ENCODE results near the gene SNAP91. TPM values are rescaled to one million over a fixed set of nuclear protein-coding genes. Genes with fewer than 3 reads are reported as not detected.
"Not testable (repeated sequence)": the region's sequence is repeated elsewhere in the genome, so short reads cannot be mapped to it uniquely, and the experiment has no call there.

The SNAP91 gene
- total and polyA plus RNA-seq, 5 donors from 2014 or later: not detected

DNA sequence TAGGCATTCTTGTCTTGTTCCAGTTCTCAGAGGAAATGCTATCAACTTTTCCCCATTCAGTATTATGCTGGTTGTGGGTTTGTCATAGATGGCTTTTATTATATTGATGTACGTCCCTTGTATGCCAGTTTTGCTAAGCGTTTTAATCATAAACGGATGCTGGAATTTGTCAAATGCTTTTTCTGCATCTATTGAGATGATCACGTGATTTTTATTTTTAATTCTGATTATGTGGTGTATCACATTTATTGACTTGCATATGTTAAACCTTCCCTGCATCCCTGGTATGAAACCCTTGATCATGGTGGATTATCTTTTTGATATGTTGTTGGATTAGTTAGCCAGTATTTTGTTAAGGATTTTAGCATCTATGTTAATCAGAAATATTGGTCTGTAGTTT is 79.0 kb downstream of the SNAP91 start:
- not testable (repeated sequence) for H3K9me3 ChIP-seq (ENCODE audit: control insufficient read depth in 2 of 2, low read length in 2 of 2); H3K4me3 ChIP-seq (ENCODE audit: low read depth, low read length); H3K27ac Mint-ChIP-seq; H3K27ac ChIP-seq (ENCODE audit: insufficient read depth, low read length, poor library complexity, severe bottlenecking); H3K27me3 ChIP-seq (ENCODE audit: control insufficient read depth, insufficient read depth, low read length); H3K4me3 Mint-ChIP-seq; H3K27me3 Mint-ChIP-seq; H3K36me3 ChIP-seq (ENCODE audit: control insufficient read depth, insufficient read depth, low read length); H3K36me3 Mint-ChIP-seq; H3K4me1 ChIP-seq (ENCODE audit: control insufficient read depth, insufficient read depth, low read length, poor library complexity, severe bottlenecking); DNase-seq; H3K4me1 Mint-ChIP-seq; ATAC-seq (ENCODE audit: low read depth in 2 of 2)
- peaks cover 2 to 12% (median 5%) of the 10 kb centered on the region in 7 donors for H3K9me3 Mint-ChIP-seq

DNA sequence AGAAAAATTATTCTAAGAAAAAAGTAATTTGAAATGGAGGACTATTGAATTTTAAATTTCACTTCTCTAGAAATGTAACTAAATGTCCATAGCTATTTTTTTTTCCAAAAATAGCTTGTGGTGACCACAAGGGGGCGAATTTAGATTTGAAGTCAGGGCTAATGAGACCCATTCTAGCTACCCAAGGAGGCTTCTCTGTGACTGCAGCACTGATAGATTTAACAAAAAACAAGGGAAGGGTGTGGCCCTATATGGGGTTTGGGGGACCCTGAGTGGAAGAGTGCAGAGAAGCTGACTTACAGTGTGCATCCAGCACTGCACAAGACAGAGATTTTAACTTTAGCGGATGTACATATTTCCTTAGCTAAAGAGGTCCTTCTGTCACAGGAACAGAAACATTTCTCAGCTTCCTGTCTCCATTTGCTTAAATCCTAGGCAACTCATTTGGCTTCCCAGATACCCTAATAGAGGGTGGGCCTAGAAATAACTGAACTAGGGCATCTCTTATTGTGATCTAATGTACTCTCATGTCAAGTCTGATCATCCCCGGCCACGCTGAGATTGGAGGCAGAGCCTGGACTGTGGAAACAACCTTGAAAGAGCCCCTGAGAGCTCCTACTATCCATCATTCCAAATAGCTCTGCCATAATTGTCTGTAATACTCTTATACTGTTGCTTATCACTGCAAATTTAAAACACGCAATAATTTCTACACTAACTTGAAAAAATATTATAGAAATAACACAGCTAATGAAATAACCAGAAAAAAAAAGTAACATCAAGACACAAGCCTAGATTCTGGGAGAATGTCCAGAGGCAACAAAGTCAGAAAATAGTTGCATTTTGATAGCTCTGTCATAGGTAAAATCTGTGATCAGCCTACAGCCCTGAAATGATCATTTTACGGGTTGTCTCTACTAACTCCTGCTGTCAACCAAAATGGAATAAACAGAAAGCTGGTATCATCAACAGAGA is 93.6 kb downstream of the SNAP91 start:
- Mint-ChIP-seq H3K9me3 (peaks cover 0 to 2% (median 0%) of the 10 kb centered on the region in 7 donors), H3K4me1 (no peaks in the 10 kb centered on the region), H3K27me3 (no peaks in the 10 kb centered on the region), H3K4me3 (no peak overlapping the region), H3K36me3 (no peaks in the 10 kb centered on the region), H3K27ac (no peak overlapping the region)
- no peak overlapping the region for H3K4me3 ChIP-seq (ENCODE audit: low read depth, low read length)
- H3K9me3 ChIP-seq (ENCODE audit: control insufficient read depth in 2 of 2, low read length in 2 of 2): no peaks in the 10 kb centered on the region
- H3K27ac ChIP-seq (ENCODE audit: insufficient read depth, low read length, poor library complexity, severe bottlenecking): no peak overlapping the region
- ATAC-seq (ENCODE audit: low read depth in 2 of 2) (no peak), DNase-seq (peak in 1 of 3 donors; percentile 32)
- H3K27me3 ChIP-seq (ENCODE audit: control insufficient read depth, insufficient read depth, low read length): no peaks in the 10 kb centered on the region
- H3K4me1 ChIP-seq (ENCODE audit: control insufficient read depth, insufficient read depth, low read length, poor library complexity, severe bottlenecking): no peaks in the 10 kb centered on the region
- no peaks in the 10 kb centered on the region for H3K36me3 ChIP-seq (ENCODE audit: control insufficient read depth, insufficient read depth, low read length)

DNA sequence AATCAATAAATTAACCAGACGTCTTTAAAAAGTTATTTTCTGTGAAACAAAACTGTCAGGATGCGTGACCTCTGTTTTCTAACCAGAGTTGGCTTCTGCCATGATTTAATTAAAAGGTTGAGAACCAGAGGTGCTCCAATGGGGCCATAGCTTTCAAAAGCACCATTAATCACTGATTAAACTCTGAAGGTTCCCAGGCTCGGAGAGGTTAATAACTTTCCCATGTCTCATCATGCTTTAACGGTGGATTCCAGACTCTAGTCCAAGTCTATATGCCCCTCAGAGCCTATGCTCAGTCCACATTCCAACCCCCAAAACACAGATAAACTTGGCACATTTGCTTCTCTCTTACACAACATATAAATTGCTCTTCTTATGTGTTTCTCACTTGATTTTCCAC is 95.5 kb downstream of the SNAP91 start:
- no peak for DNase-seq
- H3K36me3 ChIP-seq (ENCODE audit: control insufficient read depth, insufficient read depth, low read length): no peaks in the 10 kb centered on the region
- peaks cover 0 to 2% (median 0%) of the 10 kb centered on the region in 7 donors for H3K9me3 Mint-ChIP-seq
- no peak overlapping the region for H3K27ac ChIP-seq (ENCODE audit: insufficient read depth, low read length, poor library complexity, severe bottlenecking)
- no peaks in the 10 kb centered on the region for H3K27me3 ChIP-seq (ENCODE audit: control insufficient read depth, insufficient read depth, low read length)
- no peak overlapping the region for H3K27ac Mint-ChIP-seq
- H3K4me3 ChIP-seq (ENCODE audit: low read depth, low read length): no peak overlapping the region
- no peaks in the 10 kb centered on the region for H3K27me3 Mint-ChIP-seq
- no peaks in the 10 kb centered on the region for H3K9me3 ChIP-seq (ENCODE audit: control insufficient read depth in 2 of 2, low read length in 2 of 2)
- no peaks in the 10 kb centered on the region for H3K4me1 ChIP-seq (ENCODE audit: control insufficient read depth, insufficient read depth, low read length, poor library complexity, severe bottlenecking)
- no peak overlapping the region for H3K4me3 Mint-ChIP-seq
- H3K36me3 Mint-ChIP-seq: no peaks in the 10 kb centered on the region
- H3K4me1 Mint-ChIP-seq: no peaks in the 10 kb centered on the region
- ATAC-seq (ENCODE audit: low read depth in 2 of 2): no peak

DNA sequence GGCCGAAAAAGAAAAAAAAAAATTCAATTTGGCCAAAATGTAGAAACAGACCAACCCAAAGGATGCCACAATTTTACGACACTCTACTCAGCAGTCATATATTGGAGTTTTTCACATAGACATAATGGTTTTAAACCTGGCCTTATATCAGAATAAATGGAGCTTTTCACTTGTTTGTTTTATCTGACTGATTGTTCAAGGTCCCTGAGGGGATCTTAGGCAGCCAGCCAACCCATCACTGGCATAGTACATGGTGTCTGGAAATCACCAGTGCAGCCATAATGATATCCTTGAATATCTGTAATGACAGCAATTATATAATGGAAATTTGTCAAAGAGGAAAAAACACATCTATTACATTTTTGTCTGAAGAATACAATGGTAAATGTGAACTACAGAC is 99.7 kb downstream of the SNAP91 start:
- Mint-ChIP-seq H3K9me3 (peaks cover 0 to 2% (median 0%) of the 10 kb centered on the region in 7 donors), H3K4me3 (no peak overlapping the region), H3K36me3 (no peaks in the 10 kb centered on the region), H3K27ac (no peak overlapping the region), H3K4me1 (no peaks in the 10 kb centered on the region), H3K27me3 (no peaks in the 10 kb centered on the region)
- Histone ChIP-seq H3K27ac (ENCODE audit: insufficient read depth, low read length, poor library complexity, severe bottlenecking) (no peak overlapping the region), H3K27me3 (ENCODE audit: control insufficient read depth, insufficient read depth, low read length) (no peaks in the 10 kb centered on the region), H3K36me3 (ENCODE audit: control insufficient read depth, insufficient read depth, low read length) (no peaks in the 10 kb centered on the region), H3K4me1 (ENCODE audit: control insufficient read depth, insufficient read depth, low read length, poor library complexity, severe bottlenecking) (no peaks in the 10 kb centered on the region), H3K9me3 (ENCODE audit: control insufficient read depth in 2 of 2, low read length in 2 of 2) (no peaks in the 10 kb centered on the region), H3K4me3 (ENCODE audit: low read depth, low read length) (no peak overlapping the region)
- DNase-seq (no peak), ATAC-seq (ENCODE audit: low read depth in 2 of 2) (no peak)

DNA sequence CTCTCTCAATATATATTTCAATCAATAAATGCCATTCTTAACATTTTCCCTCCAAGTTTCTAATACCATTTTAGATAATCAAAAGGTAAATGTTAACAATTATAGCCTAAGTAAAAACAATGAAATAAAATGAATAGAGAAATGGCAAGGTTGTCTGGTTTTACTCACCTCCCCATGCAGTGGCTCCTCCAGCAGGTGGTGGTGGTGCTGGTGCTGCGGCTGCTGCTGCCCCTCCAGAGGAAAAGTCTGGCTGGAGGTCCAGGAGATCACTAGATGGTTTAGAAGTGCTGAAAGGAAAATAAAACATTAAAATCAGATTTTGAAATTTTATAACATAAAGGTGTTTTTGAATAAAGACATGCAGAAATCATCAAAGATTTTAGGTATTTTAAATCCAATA is 103.4 kb downstream of the SNAP91 start:
- no peak overlapping the region for H3K4me3 Mint-ChIP-seq
- no peaks in the 10 kb centered on the region for H3K4me1 Mint-ChIP-seq
- no peak overlapping the region for H3K27ac Mint-ChIP-seq

DNA sequence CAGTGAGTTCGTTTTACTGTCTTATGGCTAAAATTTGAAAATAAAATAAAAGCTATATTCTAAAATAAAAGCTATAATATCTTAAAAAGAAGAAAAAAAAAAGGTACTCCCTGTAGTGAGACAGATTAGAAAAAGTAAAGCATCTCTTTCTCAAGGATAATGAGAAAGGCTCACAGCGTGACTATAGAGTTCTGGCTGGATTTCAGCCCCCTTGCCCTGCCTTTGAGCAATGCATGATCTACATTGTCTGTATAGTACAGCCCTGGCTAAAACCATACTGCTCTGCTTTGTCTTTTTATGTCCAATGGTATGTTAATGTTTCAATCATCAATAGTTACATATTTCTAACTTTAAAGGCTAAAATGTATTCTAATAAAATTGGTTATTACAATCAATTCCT is 105.3 kb downstream of the SNAP91 start:
- H3K27me3 ChIP-seq (ENCODE audit: control insufficient read depth, insufficient read depth, low read length): no peaks in the 10 kb centered on the region
- no peaks in the 10 kb centered on the region for H3K9me3 Mint-ChIP-seq
- no peak overlapping the region for H3K27ac ChIP-seq (ENCODE audit: insufficient read depth, low read length, poor library complexity, severe bottlenecking)
- H3K4me1 Mint-ChIP-seq: no peaks in the 10 kb centered on the region
- no peaks in the 10 kb centered on the region for H3K36me3 ChIP-seq (ENCODE audit: control insufficient read depth, insufficient read depth, low read length)
- DNase-seq (no peak), ATAC-seq (ENCODE audit: low read depth in 2 of 2) (no peak)
- H3K27me3 Mint-ChIP-seq: no peaks in the 10 kb centered on the region
- H3K27ac Mint-ChIP-seq: no peak overlapping the region
- H3K4me3 Mint-ChIP-seq: no peak overlapping the region
- H3K4me1 ChIP-seq (ENCODE audit: control insufficient read depth, insufficient read depth, low read length, poor library complexity, severe bottlenecking): no peaks in the 10 kb centered on the region
- no peaks in the 10 kb centered on the region for H3K9me3 ChIP-seq (ENCODE audit: control insufficient read depth in 2 of 2, low read length in 2 of 2)
- no peak overlapping the region for H3K4me3 ChIP-seq (ENCODE audit: low read depth, low read length)
- H3K36me3 Mint-ChIP-seq: no peaks in the 10 kb centered on the region

More for the DNA sequence above, 103.4 kb downstream of the SNAP91 start:
- H3K9me3 Mint-ChIP-seq: peaks cover 0 to 2% (median 0%) of the 10 kb centered on the region in 7 donors
- H3K27me3 Mint-ChIP-seq: no peaks in the 10 kb centered on the region
- no peak overlapping the region for H3K27ac ChIP-seq (ENCODE audit: insufficient read depth, low read length, poor library complexity, severe bottlenecking)
- H3K27me3 ChIP-seq (ENCODE audit: control insufficient read depth, insufficient read depth, low read length): no peaks in the 10 kb centered on the region
- no peaks in the 10 kb centered on the region for H3K36me3 ChIP-seq (ENCODE audit: control insufficient read depth, insufficient read depth, low read length)
- DNase-seq (no peak), ATAC-seq (ENCODE audit: low read depth in 2 of 2) (no peak)
- no peaks in the 10 kb centered on the region for H3K36me3 Mint-ChIP-seq
- no peaks in the 10 kb centered on the region for H3K4me1 ChIP-seq (ENCODE audit: control insufficient read depth, insufficient read depth, low read length, poor library complexity, severe bottlenecking)
- H3K9me3 ChIP-seq (ENCODE audit: control insufficient read depth in 2 of 2, low read length in 2 of 2): no peaks in the 10 kb centered on the region
- H3K4me3 ChIP-seq (ENCODE audit: low read depth, low read length): no peak overlapping the region

DNA sequence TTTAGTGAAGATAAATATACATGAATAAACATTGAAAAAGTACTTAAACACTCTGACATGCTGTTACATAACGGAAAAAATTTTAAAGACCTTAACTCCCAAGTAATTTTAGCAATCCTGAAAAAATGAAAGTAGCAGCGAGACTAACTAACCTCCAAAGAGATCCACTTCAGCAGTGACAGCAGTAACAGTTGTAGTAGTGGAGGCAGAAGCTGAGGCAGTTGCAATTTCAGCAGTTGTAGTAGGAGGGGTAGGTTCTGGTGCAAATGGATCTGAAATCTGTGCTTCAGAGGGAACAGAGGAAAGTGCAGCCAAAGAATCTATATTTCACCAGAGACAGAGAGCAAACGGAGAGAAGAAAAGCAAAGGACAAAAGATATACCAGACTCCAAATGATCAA is 107.8 kb downstream of the SNAP91 start:
- no peak for ATAC-seq (ENCODE audit: low read depth in 2 of 2)
- H3K27ac Mint-ChIP-seq: no peak overlapping the region
- no peak for DNase-seq
- Histone ChIP-seq H3K4me1 (ENCODE audit: control insufficient read depth, insufficient read depth, low read length, poor library complexity, severe bottlenecking) (no peaks in the 10 kb centered on the region), H3K36me3 (ENCODE audit: control insufficient read depth, insufficient read depth, low read length) (no peaks in the 10 kb centered on the region), H3K27ac (ENCODE audit: insufficient read depth, low read length, poor library complexity, severe bottlenecking) (no peak overlapping the region), H3K4me3 (ENCODE audit: low read depth, low read length) (no peak overlapping the region), H3K27me3 (ENCODE audit: control insufficient read depth, insufficient read depth, low read length) (no peaks in the 10 kb centered on the region), H3K9me3 (ENCODE audit: control insufficient read depth in 2 of 2, low read length in 2 of 2) (no peaks in the 10 kb centered on the region)
- H3K27me3 Mint-ChIP-seq: no peaks in the 10 kb centered on the region
- peaks cover 0 to 2% (median 0%) of the 10 kb centered on the region in 7 donors for H3K9me3 Mint-ChIP-seq
- no peaks in the 10 kb centered on the region for H3K4me1 Mint-ChIP-seq
- H3K4me3 Mint-ChIP-seq: no peak overlapping the region
- no peaks in the 10 kb centered on the region for H3K36me3 Mint-ChIP-seq

DNA sequence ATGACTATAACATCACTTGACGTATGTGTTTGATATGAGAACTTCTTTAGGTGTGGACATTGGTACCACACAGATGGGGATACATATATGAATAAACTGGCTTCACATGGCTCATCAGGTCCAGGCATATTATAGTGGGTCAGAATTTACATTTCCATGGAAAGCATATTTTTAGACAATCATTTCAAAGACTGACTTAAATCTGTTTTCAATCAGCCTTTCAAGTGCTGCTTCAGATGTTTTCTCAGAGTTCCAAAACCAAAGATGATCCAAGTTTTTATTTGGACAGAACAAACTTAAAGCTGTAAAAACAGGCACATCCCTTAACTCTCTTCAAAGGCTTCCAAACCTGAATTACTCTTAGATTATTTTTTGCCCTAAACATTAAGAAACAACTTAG is 108.4 kb downstream of the SNAP91 start:
- H3K36me3 Mint-ChIP-seq: no peaks in the 10 kb centered on the region
- H3K27me3 ChIP-seq (ENCODE audit: control insufficient read depth, insufficient read depth, low read length): no peaks in the 10 kb centered on the region
- H3K9me3 ChIP-seq (ENCODE audit: control insufficient read depth in 2 of 2, low read length in 2 of 2): no peaks in the 10 kb centered on the region
- peaks cover 0 to 2% (median 0%) of the 10 kb centered on the region in 7 donors for H3K9me3 Mint-ChIP-seq
- H3K4me1 Mint-ChIP-seq: no peaks in the 10 kb centered on the region
- H3K4me3 Mint-ChIP-seq: no peak overlapping the region
- H3K27ac Mint-ChIP-seq: no peak overlapping the region
- H3K4me3 ChIP-seq (ENCODE audit: low read depth, low read length): no peak overlapping the region
- no peak for ATAC-seq (ENCODE audit: low read depth in 2 of 2)
- H3K36me3 ChIP-seq (ENCODE audit: control insufficient read depth, insufficient read depth, low read length): no peaks in the 10 kb centered on the region
- DNase-seq: no peak
- no peak overlapping the region for H3K27ac ChIP-seq (ENCODE audit: insufficient read depth, low read length, poor library complexity, severe bottlenecking)
- no peaks in the 10 kb centered on the region for H3K27me3 Mint-ChIP-seq
- H3K4me1 ChIP-seq (ENCODE audit: control insufficient read depth, insufficient read depth, low read length, poor library complexity, severe bottlenecking): no peaks in the 10 kb centered on the region

Data from CD4-positive, CD25-positive, alpha-beta regulatory T cell (primary cell).